NOMO-1 treated with DMSO at 0.1 percent for 48 hours (cell line): Measurements from ENCODE around the gene ARFGAP1.

Source experiments
- DNase-seq: peaks from one replicate; lab custom pipeline; 2025; ENCODE audit not compliant: unreplicated experiment; lab: John Stamatoyannopoulos, UW

The ARFGAP1 gene

DNA sequence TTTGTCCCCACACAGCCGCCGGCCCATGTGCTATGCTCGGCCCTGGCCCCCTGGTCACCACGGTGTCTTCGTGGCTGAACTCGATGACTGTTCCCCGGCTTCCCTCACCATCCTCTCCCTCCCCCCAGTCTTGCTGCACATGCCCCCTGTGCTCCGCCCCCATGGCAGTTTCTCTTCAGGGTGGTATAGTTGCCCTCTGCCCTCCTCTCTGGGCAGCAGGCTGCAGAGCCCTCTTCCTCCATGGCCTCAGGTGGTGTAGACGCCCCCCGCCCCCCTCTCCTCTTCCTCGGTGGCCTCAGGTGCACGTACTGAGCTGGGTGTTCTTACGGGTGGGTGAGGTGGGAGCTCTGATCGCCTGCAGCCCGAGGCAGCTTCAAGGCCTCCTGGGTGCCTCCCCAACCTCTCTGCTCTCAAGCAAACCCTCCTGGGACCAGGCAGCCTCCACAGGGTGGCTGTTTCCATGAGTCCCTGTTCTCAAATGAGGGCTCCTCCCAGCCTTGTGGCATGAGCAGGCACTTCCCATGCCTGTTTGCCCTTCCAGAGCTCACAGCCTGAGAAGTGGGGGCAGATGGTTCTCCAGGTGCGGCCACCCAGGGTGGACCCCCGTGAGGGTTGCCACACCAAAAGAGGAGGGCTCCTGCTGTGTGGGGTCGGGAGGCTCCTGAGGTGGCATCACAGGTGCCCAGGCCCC lies 45.1 kb downstream of the ARFGAP1 start:
- DNase-seq = no peak

DNA sequence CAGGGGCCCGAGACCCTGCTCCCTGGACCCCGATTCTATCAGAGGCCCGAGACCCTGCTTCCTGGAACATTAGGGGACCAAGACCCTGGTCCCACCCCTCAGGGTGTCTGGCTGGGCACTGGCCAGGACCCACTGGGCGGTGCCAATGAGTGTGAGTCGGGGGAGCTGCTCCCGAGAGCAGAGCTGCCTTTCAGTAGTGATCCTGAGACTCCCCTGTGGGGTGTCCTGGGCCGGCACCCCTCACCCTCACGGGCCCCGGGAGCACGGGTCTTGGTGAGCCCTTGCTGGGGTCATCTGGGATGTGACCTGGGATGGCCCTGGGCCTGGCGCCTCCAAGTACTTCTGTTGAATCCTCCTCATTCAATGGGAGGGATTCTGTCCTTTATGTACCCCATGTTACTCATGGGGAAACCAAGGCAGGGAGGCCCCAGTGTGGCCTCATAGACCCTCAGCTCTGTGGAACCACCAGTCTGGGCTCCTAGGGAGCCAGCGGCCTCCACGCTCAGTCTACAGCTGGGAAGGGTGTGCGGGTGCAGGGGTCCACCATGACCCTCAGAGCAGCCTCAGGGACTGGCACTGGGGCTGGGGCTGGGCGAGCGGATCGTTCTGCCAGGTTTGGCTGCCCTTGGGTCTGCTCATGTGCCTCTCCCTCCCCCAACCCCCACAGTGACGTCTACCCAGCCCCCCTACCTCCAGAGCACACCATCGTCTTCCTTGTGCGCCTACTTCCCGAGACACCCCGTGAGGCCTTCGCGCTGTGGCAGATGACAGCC lies 46.0 kb downstream of the ARFGAP1 start:
- DNase-seq = no peak

DNA sequence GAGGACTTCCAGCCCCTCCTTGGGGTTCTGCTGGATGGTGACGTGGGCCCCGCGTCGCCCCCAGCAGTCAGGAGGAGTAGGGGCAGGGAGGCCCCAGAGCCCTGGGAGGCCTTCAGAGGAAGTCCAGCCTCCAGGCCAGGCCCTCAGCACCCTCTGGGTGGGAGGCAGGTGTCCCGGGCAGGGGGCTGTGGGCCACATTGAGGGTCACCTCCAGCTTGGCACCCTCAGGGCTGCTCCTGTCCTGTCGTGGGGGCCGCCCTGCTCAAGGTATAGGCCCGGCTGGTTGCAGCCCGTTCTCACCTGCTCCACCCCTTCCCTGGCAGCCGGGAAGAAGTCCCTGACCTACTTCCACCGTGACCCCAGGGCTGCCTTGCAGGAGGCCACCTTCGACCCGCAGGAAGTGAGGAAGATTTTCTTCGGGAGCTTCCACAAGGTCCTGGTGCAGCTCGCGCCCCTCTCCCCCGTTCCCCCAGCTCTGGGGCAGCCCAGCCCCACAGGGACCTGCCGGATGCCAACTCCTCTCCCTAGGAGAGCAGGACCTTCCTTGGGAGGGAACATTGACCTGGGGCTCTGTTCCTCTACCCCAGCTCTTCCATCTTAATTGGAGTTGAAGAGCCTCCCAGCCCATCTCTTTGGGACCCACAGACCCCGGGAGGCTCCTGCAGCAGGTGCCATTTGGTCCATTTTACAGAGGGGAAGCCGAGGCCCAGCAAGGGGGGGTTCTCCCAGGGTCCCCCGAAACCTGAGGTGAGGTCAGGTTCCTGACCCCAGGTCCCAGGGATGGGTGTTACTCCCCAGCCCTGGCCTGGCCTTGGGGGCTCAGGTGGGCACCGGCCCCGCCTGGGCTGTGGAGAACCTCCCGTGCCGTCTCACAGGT lies 46.8 kb downstream of the ARFGAP1 start:
- no peak for DNase-seq

GRCh38 chr20:63320041-63320511 lies 47.5 kb downstream of the ARFGAP1 start:
- no peak for DNase-seq

DNA sequence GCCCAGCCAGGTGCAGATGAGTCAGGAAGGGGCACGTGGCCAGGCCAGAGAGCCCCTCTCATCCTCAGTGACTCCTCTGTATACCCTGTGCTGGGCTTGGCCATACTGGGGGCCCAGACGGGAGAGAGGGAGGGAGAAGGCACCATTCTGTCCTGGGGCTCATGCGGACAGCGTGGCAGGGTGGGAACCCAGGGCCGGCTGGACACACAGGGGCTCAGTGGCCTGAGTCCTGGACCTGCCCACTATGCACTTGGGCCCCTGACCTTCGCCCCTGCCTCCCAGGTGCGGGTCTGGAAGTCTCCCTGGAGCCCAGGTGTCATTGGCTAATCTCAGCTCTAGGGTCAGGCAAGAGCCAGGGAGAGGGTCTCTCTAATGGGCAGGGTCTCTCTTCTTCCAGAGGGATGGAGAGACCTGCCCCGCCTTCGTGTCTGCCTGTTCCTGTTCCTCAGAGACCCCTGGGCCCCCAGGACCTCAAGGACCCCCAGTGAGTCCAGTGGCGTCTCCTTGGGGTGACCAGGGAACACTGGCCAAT lies 48.1 kb downstream of the ARFGAP1 start:
- DNase-seq = no peak

- DNase-seq = no peak
Measured at GRCh38 chr20:63321148-63321831, 48.7 kb downstream of the ARFGAP1 start.

DNA sequence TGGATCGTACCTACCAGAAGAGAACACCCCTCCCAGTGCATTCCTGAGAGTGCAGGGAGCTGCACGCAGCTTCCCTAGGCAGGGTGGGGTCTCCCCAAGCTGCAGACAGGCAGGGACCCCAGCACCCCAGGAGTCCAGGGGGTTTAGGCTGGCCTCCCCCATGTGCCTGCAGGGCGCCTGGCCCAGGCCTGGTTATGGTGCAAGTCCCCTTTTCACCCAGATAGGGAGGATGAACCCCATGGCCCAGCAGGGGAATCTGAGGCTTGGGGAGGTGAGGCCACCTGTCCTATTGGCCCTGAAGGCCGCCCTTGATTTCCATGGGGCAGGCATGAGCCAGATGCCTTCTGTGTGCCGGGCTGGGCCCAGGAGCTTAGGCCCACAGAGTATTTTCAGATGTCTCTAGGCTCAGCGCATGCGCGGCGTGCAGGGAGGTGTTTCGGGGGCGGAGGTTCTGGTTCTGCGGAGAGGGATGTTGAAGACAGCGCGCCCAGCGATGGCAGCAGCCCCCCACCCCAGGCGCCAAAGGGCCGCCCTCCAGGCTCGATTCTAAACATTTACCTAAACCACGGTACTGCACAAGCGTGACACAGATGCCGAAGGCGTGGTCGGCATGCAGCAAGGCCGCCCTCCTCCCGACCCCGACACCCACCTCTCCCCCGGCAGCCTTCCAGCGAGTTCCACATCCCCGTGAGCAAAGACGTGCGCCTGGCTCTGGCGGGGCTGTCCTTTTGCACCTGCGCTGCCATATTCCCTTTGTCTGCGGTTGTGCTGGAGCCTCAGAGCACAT lies 49.7 kb downstream of the ARFGAP1 start:
- DNase-seq = no peak

GRCh38 chr20:63322933-63323273 lies 50.3 kb downstream of the ARFGAP1 start:
- DNase-seq = no peak

- no peak for DNase-seq
Measured at GRCh38 chr20:63323357-63323981, 50.9 kb downstream of the ARFGAP1 start.

- no peak for DNase-seq
Measured at GRCh38 chr20:63325021-63325471, 52.4 kb downstream of the ARFGAP1 start.

DNA sequence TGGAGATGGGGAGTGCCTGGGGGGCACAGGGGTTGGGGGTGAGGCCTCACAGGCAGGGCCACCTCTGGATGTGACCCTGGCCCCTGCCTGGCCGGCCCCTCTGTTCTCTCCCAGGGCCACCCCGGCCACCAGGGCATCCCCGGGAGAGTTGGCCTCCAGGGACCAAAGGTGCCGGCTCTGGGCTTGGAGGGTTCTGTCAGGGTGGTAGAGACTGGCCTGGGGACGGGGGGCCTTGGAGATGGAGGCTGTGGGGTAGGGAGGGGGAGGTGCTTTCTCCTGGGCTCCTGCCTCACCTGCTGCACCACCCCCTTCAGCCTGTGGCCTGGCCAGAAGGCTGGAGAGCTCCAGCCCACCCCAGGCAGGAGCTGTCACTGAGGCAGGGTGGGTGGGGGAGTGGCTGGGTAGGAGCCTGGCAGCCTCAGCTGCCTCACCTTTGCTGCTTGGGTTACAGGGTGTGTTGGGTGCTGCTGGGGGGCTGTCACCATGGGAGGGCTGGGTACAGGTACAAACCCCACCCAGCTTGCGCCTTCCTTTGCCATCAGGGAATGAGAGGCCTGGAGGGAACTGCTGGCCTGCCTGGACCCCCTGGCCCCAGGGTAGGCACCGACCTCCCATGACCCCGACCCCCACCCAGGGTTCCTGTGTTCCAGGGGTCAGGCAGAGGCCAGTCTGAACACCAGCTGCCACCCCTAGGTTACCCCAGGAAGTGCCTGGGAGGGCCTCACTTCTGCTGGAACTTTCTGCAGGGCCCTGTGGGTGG lies 53.1 kb downstream of the ARFGAP1 start:
- no peak for DNase-seq

GRCh38 chr20:63326314-63327230 lies 54.0 kb downstream of the ARFGAP1 start:
- DNase-seq = no peak

DNA sequence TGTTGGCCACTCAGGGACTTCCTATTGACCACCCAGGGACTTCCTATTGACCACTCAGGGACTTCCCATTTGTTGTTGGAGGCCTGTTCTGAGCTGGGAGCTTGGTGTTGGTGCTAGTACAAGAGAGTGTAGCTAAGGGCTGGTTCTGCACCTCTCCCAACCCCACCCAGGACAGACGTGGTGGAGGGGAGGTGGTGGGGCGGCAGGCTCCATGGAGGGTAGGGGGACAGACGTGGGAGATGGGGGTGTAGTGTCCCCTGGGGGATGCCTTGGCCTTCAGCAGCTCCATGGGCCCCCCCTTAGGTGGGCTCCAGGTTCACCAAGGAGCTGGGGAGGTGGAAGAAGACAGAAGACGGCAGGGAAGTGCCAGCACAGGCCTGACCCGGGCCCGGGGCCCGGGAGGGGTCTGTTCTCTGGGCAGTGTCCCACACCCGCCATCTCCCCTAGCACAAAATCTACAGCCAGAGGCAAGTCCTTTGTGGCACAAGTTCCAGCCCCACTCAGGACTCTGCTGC lies 54.7 kb downstream of the ARFGAP1 start:
- DNase-seq = no peak

- DNase-seq = no peak
Measured at GRCh38 chr20:63328026-63328700, 55.5 kb downstream of the ARFGAP1 start.

DNA sequence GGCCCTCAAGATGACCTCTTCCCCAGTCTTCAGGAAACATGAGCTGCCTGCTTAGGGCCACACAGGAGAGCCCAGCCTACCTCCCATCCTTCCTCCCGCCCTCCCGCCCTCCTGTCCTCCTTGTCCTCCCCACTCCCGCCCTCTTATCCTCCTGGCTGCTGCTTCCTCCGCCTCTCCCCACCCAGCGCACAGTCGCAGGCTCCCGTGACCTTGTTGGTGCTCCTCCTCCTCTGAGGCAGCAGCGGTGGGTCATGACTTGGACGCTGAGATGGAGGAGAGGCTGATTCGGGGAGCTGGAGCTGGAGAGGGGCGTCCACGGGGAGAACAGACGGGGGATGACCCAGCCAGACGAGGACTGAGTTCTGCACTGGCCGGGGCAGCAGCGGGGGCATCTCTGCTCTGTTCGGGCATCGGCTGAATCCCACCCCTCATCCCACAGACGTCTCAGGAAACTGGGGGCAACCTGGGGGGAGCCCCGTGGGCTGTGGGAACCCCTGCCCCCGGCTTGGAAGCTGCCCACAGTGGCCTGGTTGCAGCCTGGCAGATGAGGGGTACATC lies 56.2 kb downstream of the ARFGAP1 start:
- DNase-seq = no peak

DNA sequence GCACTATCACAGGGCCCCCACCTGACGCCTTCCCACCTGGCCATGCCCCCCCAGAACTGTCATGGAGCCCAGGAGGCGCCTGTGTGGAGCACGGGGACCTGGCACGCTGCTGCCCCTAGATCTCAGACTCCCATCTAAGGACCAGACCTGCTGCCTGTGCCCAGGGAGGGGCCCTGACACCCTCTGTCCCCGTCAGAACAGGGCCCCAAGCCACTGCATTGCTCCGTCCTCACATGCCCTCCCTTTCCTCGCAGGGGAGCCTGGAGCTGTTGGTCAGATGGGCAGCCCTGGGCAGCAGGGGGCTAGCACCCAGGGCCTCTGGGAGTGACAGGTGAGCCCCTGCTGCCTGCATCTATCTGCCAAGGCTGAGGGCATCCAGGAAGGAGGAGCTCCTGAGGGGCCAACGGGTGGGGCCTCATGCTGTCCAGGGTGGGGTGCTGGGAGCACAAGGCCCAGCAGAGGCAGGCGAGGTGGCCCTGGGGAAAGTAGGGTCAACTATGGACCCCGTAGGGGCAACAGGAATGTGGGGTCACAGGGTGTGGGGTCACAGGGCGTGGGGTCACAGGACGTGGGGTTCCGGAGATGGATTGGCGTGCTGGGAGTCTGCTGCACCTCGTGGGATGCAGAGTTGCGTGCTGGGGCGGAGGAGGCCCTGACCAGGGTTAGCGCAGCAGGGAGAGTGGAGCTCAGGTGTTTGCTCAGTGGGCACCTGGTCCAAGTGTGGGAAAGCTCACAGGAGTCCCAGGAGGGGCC lies 56.9 kb downstream of the ARFGAP1 start:
- DNase-seq = no peak
